H1 (cell line): ENCODE results near the gene RANBP9. TPM values are rescaled to one million over a fixed set of nuclear protein-coding genes. Genes with fewer than 3 reads are reported as not detected.

Source experiments
- CTCF ChIA-PET: fragments of 300-600 bp; sonication (Branson Sonifier 250); formaldehyde crosslinking; loops from one replicate; lab custom pipeline; 2021; ENCODE audit not compliant: partially characterized antibody; lab: Charles Lee
- POLR2A ChIA-PET: fragments of 300-600 bp; sonication (Branson Sonifier 250); formaldehyde crosslinking; loops from one replicate; lab custom pipeline; 2021; ENCODE audit warnings: inconsistent platforms; ENCODE audit not compliant: partially characterized antibody; lab: Charles Lee
- DNase-seq, 2 experiments: peaks; one replicate each; pipeline versions ENCODE4 v3.0.0 to v3.0.0-alpha.2; 2010 to 2022; ENCODE audit warnings: low spot score in 2 of 2, low read depth in 1 of 2, mixed read lengths in 1 of 2
- FAIRE-seq: peaks from 2 replicates; lab custom pipeline; 2011; peaks lifted over from hg19 to GRCh38; lab: Jason Lieb, UNC
- H2AFZ ChIP-seq: 2 replicates; pipeline ENCODE4 v1.8.1; 2012; ENCODE audit warnings: low read length, inconsistent platforms
- H2AK5ac ChIP-seq: 2 replicates; pipeline ENCODE4 v1.6.1; 2013; ENCODE audit warnings: low read depth, low read length
- H2BK120ac ChIP-seq: replicated peaks from 2 replicates; pipeline ENCODE3; 2013; ENCODE audit warnings: low read depth, low read length, inconsistent platforms
- H2BK12ac ChIP-seq: 2 replicates; pipeline ENCODE4 v1.6.1; 2013; ENCODE audit warnings: low read depth, low read length
- H2BK15ac ChIP-seq: 2 replicates; pipeline ENCODE4 v1.6.1; 2013; ENCODE audit warnings: low read length
- H2BK20ac ChIP-seq: 2 replicates; pipeline ENCODE4 v1.6.1; 2013; ENCODE audit warnings: low read length
- H2BK5ac ChIP-seq: 2 replicates; pipeline ENCODE4 v1.6.1; 2013; ENCODE audit warnings: low read depth, low read length
- H3K14ac ChIP-seq: 2 replicates; pipeline ENCODE4 v1.6.1; 2013; ENCODE audit warnings: inconsistent platforms; ENCODE audit not compliant: insufficient read length
- H3K18ac ChIP-seq: 2 replicates; pipeline ENCODE4 v1.6.1; 2013; ENCODE audit warnings: low read length; ENCODE audit errors: extremely low read depth
- H3K23ac ChIP-seq: 2 replicates; pipeline ENCODE4 v1.6.1; 2013; ENCODE audit warnings: inconsistent platforms; ENCODE audit not compliant: insufficient read length
- H3K23me2 ChIP-seq: 2 replicates; pipeline ENCODE4 v1.6.1; 2013; ENCODE audit warnings: low read depth, low read length
- H3K27ac ChIP-seq: 2 replicates; pipeline ENCODE4 v1.6.1; 2011; ENCODE audit warnings: low read depth, low read length, inconsistent platforms
- H3K27me3 ChIP-seq, 4 experiments: replicated peaks in 1 of 4; 1 replicate in 1 of 4; 2 replicates in 3 of 4; pipeline versions ENCODE4 v1.6.1 to v1.8.1; 2011 to 2013; ENCODE audit warnings: low read length in 3 of 4, mild to moderate bottlenecking in 3 of 4, inconsistent platforms in 2 of 4, mixed read lengths in 2 of 4, moderate library complexity in 1 of 4; ENCODE audit not compliant: control insufficient read depth in 3 of 4, insufficient read depth in 3 of 4; ENCODE audit errors: extremely low read depth in 1 of 4
- H3K36me3 ChIP-seq, 4 experiments: 2 replicates each; pipeline versions ENCODE4 v1.6.1 to v1.8.1; 2011 to 2013; ENCODE audit warnings: mild to moderate bottlenecking in 4 of 4, low read length in 3 of 4, moderate library complexity in 2 of 4, control low read depth in 1 of 4, inconsistent platforms in 1 of 4; ENCODE audit not compliant: insufficient read depth in 4 of 4, control insufficient read depth in 2 of 4
- H3K4ac ChIP-seq: replicated peaks from 2 replicates; pipeline ENCODE3; 2013; ENCODE audit warnings: low read length, low read depth, mixed read lengths, inconsistent platforms; ENCODE audit not compliant: insufficient read length
- H3K4me1 ChIP-seq, 4 experiments: replicated peaks in 1 of 4; 1 replicate in 1 of 4; 2 replicates in 3 of 4; pipeline versions ENCODE4 v1.6.1 to v1.8.1; 2011 to 2013; ENCODE audit warnings: low read length in 3 of 4, inconsistent platforms in 2 of 4, mixed read lengths in 1 of 4; ENCODE audit not compliant: insufficient read depth in 4 of 4, control insufficient read depth in 3 of 4
- H3K4me2 ChIP-seq, 2 experiments: 2 replicates each; pipeline versions ENCODE4 v1.6.1 to v1.8.1; 2011 to 2013; ENCODE audit warnings: low read depth in 2 of 2, low read length in 2 of 2, control low read depth in 1 of 2, inconsistent platforms in 1 of 2, mild to moderate bottlenecking in 1 of 2; ENCODE audit not compliant: insufficient read depth in 1 of 2
- H3K4me3 ChIP-seq, 4 experiments: fragments of 200-600, 300-600 bp in 1 of 4; sonication (generic), shearing (Covaris generic), sonication (Bioruptor Twin) in 1 of 4; 2 replicates each; pipeline versions ENCODE4 v1.5.1 to v1.8.1; 2011 to 2016; ENCODE audit warnings: low read length in 4 of 4, low read depth in 3 of 4, control low read depth in 2 of 4, inconsistent platforms in 2 of 4, mild to moderate bottlenecking in 2 of 4, mixed read lengths in 1 of 4, moderate library complexity in 1 of 4; ENCODE audit not compliant: insufficient read depth in 2 of 4; ENCODE audit errors: extremely low read depth in 1 of 4
- H3K56ac ChIP-seq: replicated peaks from 2 replicates; pipeline ENCODE3; 2013; ENCODE audit warnings: low read depth, mild to moderate bottlenecking, mixed read lengths, low read length, inconsistent platforms; ENCODE audit not compliant: insufficient read length
- H3K79me1 ChIP-seq: 2 replicates; pipeline ENCODE4 v1.6.1; 2013; ENCODE audit warnings: low read depth, low read length, control low read depth
- H3K79me2 ChIP-seq, 2 experiments: 2 replicates each; pipeline versions ENCODE4 v1.6.1 to v1.8.1; 2012 to 2013; ENCODE audit warnings: low read length in 2 of 2, mild to moderate bottlenecking in 2 of 2, inconsistent platforms in 1 of 2; ENCODE audit not compliant: insufficient read depth in 2 of 2, control insufficient read depth in 1 of 2
- H3K9ac ChIP-seq, 4 experiments: replicated peaks in 1 of 4; 1 replicate in 1 of 4; 2 replicates in 3 of 4; pipeline versions ENCODE4 v1.6.1 to v1.8.1; 2011 to 2013; ENCODE audit warnings: low read depth in 3 of 4, low read length in 3 of 4, control low read depth in 2 of 4, mild to moderate bottlenecking in 2 of 4, moderate library complexity in 2 of 4, inconsistent platforms in 1 of 4; ENCODE audit errors: extremely low read depth in 1 of 4
- H3K9me3 ChIP-seq, 2 experiments: 2 replicates each; pipeline versions ENCODE4 v1.6.1 to v1.8.1; 2012 to 2013; ENCODE audit warnings: mild to moderate bottlenecking in 2 of 2, moderate library complexity in 2 of 2, control low read depth in 1 of 2, inconsistent platforms in 1 of 2, low read depth in 1 of 2, low read length in 1 of 2, mixed read lengths in 1 of 2; ENCODE audit not compliant: insufficient read depth in 2 of 2
- H4K20me1 ChIP-seq, 2 experiments: replicated peaks in 1 of 2; 2 replicates each; pipeline versions ENCODE3 to v1.8.1; 2011 to 2013; ENCODE audit warnings: inconsistent platforms in 2 of 2, low read length in 2 of 2, mild to moderate bottlenecking in 1 of 2; ENCODE audit not compliant: insufficient read depth in 2 of 2, control insufficient read depth in 1 of 2
- H4K5ac ChIP-seq: 2 replicates; pipeline ENCODE4 v1.6.1; 2013; ENCODE audit warnings: low read length, low read depth, mixed read lengths, inconsistent platforms; ENCODE audit not compliant: insufficient read length
- H4K8ac ChIP-seq: 2 replicates; pipeline ENCODE4 v1.8.0; 2013; ENCODE audit warnings: mild to moderate bottlenecking, moderate library complexity, low read length, inconsistent platforms; ENCODE audit not compliant: insufficient read depth; ENCODE audit errors: extremely low read depth
- H4K91ac ChIP-seq: replicated peaks from 2 replicates; pipeline ENCODE3; 2013; ENCODE audit warnings: low read length, mixed read lengths, inconsistent platforms; ENCODE audit not compliant: insufficient read length
- BCL11A ChIP-seq, 2 experiments: IDR thresholded peaks; one replicate each; pipeline ENCODE4 v1.6.1; 2011; ENCODE audit warnings: low read depth in 2 of 2, low read length in 2 of 2, mild to moderate bottlenecking in 2 of 2
- CEBPB ChIP-seq: IDR thresholded peaks from 2 replicates; pipeline ENCODE4 v1.6.1; 2012; ENCODE audit warnings: low read depth, low read length
- NRF1 ChIP-seq: IDR thresholded peaks from 2 replicates; pipeline ENCODE4 v1.6.1; 2011; ENCODE audit warnings: mild to moderate bottlenecking, low read depth, low read length, improper control_type of control experiment
- RFX5 ChIP-seq: IDR thresholded peaks from 2 replicates; pipeline ENCODE4 v1.6.1; 2011; ENCODE audit warnings: low read depth, low read length, improper control_type of control experiment, borderline replicate concordance
- TAF1 ChIP-seq: IDR thresholded peaks from 2 replicates; pipeline ENCODE4 v1.6.1; 2011; ENCODE audit warnings: mild to moderate bottlenecking, low read depth, low read length
- WGBS, 2 experiments: shearing (Covaris generic) in 1 of 2; methylation state at CpG; one replicate each; pipeline versions ENCODE4 v1.1.6 to v1.1.7; 2013 to 2015; ENCODE audit warnings: low lambda C conversion rate in 2 of 2, mixed read lengths in 2 of 2, inconsistent platforms in 1 of 2, low coverage in 1 of 2, missing lambda C conversion rate in 1 of 2; ENCODE audit not compliant: insufficient replicate concordance in 2 of 2, insufficient coverage in 1 of 2, insufficient read length in 1 of 2; ENCODE audit errors: extremely low coverage in 1 of 2, missing lambda C conversion rate in 1 of 2; 5-methylcytosine and 5-hydroxymethylcytosine counted together
- polyA plus RNA-seq, 7 experiments: library from polyadenylated mRNA; depleted of rRNA in 3 of 7; stranded (reverse) in 5 of 7; unstranded in 2 of 7; fragments of >200 nt in 5 of 7; fragments of 200-250 nt in 2 of 7; gene quantifications; 1 replicate in 5 of 7; 2 replicates in 1 of 7; 4 replicates in 1 of 7; pipeline versions ENCODE4 v1.2.1 to v1.2.3, GENCODE V29; 2011 to 2013; ENCODE audit warnings: missing spikeins in 2 of 7, mixed read lengths in 2 of 7
- total RNA-seq: library from RNA; stranded (reverse); fragmentation: NEBNext Ultra II Directional; extraction: Animal tissue kit (Norgen Biotek cat#: 25700); gene quantifications from 2 replicates; pipeline ENCODE4 v1.2.1, GENCODE V29; 2021

Gene RANBP9
- total and polyA plus RNA-seq, 2 of the 8 experiments (the other 6 are each of a cell fraction or from before 2014, with no cell fraction given) = 13.0 to 36.7 TPM

DNA sequence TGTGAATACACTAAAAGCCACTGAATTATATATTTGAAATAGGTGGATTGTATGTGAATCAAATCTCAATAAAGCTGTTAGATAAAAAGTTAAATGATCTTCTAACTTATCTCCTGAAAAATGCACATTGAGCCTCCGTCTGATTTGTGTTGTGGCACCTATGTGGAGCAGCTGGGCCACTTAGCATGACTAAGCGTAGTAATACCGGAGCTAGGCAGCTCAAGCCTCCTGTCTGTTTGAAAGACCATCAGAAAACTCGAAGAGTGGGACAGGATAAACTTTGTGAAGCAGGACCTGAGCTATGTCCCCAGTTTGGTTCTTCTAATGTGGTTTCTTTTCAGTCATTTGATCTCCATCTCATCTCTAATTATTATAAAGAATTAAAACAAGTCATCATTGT lies 107.5 kb downstream of the RANBP9 start:
- H4K91ac ChIP-seq = no peak overlapping the region
- POLR2A ChIA-PET = interaction anchor here (1.3 to 1.9 kb wide), 3 partner anchors 9 to 12 kb away, joined by 5 to 8 read pairs (median 7); partner anchors contain the start of gene NOL7
- H3K27ac ChIP-seq = no peak overlapping the region
- no peak overlapping the region for H2AK5ac ChIP-seq
- no peak overlapping the region for H4K8ac ChIP-seq
- H3K4me2 ChIP-seq = no peak overlapping the region
- H2BK120ac ChIP-seq = no peak overlapping the region
- H2BK15ac ChIP-seq = no peak overlapping the region
- H3K9me3 ChIP-seq = no peaks in the 10 kb centered on the region
- CTCF ChIA-PET = interaction anchor here (0.6 to 2.0 kb wide), 4 partner anchors 9 to 168 kb away, joined by 3 to 8 read pairs (median 4); partner anchors contain the start of gene SIRT5
- H3K23ac ChIP-seq = no peak overlapping the region
- H2BK12ac ChIP-seq = no peak overlapping the region
- WGBS, 2 experiments = 89% methylated on average over 4 of the region's 4 CpGs; no CpG with 5 or more reads in 1 of the 2 experiments
- no peak overlapping the region for H2AFZ ChIP-seq
- H3K18ac ChIP-seq = no peak overlapping the region
- no peak overlapping the region for H3K9ac ChIP-seq
- no peaks in the 10 kb centered on the region for H3K27me3 ChIP-seq
- no peaks in the 10 kb centered on the region for H3K79me1 ChIP-seq
- H2BK20ac ChIP-seq = no peak overlapping the region
- no peak for DNase-seq
- H3K4me1 ChIP-seq = no peaks in the 10 kb centered on the region
- H3K36me3 ChIP-seq = peaks cover 0 to 13% (median 5%) of the 10 kb centered on the region in 4 experiments; a peak in 2 of 8 replicates
- H3K4ac ChIP-seq = no peak overlapping the region
- no peaks in the 10 kb centered on the region for H4K20me1 ChIP-seq
- H2BK5ac ChIP-seq = no peak overlapping the region
- H3K23me2 ChIP-seq = no peaks in the 10 kb centered on the region
- no peak for FAIRE-seq
- no peaks in the 10 kb centered on the region for H3K79me2 ChIP-seq
- H3K14ac ChIP-seq = no peak overlapping the region
- H3K4me3 ChIP-seq = no peak overlapping the region
- H4K5ac ChIP-seq = no peak overlapping the region
- no peak overlapping the region for H3K56ac ChIP-seq
- no peak for TF ChIP-seq BCL11A (IDR thresholded peaks at IDR 0.05; ENCODE audit: low read depth in 2 of 2, low read length in 2 of 2)
- no peak for TF ChIP-seq RFX5
- TF ChIP-seq TAF1 = no peak
- TF ChIP-seq NRF1 = no peak
- no peak for TF ChIP-seq CEBPB
